GM23338 (cell line): ENCODE measurements around the gene GGCT. TPM values are rescaled to one million over a fixed set of nuclear protein-coding genes. Genes with fewer than 3 reads are reported as not detected.

Experiments used
- ATAC-seq: fragments of 200-7000 bp; cut with Tn5 transposase; 3 replicates; pipeline ENCODE4 v1.9.1; 2020
- DNase-seq: peaks from one replicate; pipeline ENCODE4 v3.0.0-alpha.2; 2015; ENCODE audit warnings: low spot score
- H2AFZ ChIP-seq: fragments of 200-600 bp; sonication (generic); 2 replicates; pipeline ENCODE4 v1.8.0; 2016; ENCODE audit warnings: antibody characterized with exemption, mild to moderate bottlenecking, moderate library complexity
- H3F3A ChIP-seq: fragments of 200-600 bp; sonication (generic); replicated peaks from 2 replicates; pipeline ENCODE4 v1.8.0; 2017; ENCODE audit warnings: antibody characterized with exemption, mixed run types, low read depth
- H3K27ac ChIP-seq: fragments of 200-600 bp; sonication (generic); 2 replicates; pipeline ENCODE4 v1.6.1; 2016; ENCODE audit warnings: low read depth
- H3K27me3 ChIP-seq: fragments of 200-600 bp; sonication (generic); 2 replicates; pipeline ENCODE4 v1.8.0; 2016; ENCODE audit warnings: mild to moderate bottlenecking, mixed run types, moderate library complexity; ENCODE audit not compliant: insufficient read depth
- H3K36me3 ChIP-seq: fragments of 200-600 bp; sonication (generic); 2 replicates; pipeline ENCODE4 v1.8.0; 2016; ENCODE audit warnings: mild to moderate bottlenecking; ENCODE audit not compliant: insufficient read depth
- H3K4me1 ChIP-seq: fragments of 200-600 bp; sonication (generic); 2 replicates; pipeline ENCODE4 v1.8.0; 2016; ENCODE audit warnings: mild to moderate bottlenecking, moderate library complexity; ENCODE audit not compliant: insufficient read depth
- H3K4me2 ChIP-seq: fragments of 200-600 bp; sonication (generic); 2 replicates; pipeline ENCODE4 v1.7.1; 2017; ENCODE audit warnings: mixed run types
- H3K4me3 ChIP-seq: fragments of 200-600 bp; sonication (generic); 2 replicates; pipeline ENCODE4 v1.6.1; 2016; ENCODE audit warnings: mixed run types
- H3K79me2 ChIP-seq: fragments of 200-600 bp; sonication (generic); replicated peaks from 2 replicates; pipeline ENCODE4 v1.8.0; 2017; ENCODE audit warnings: mild to moderate bottlenecking; ENCODE audit not compliant: insufficient read depth
- H3K9me2 ChIP-seq: fragments of 200-600 bp; sonication (generic); 2 replicates; pipeline ENCODE4 v1.8.0; 2017; ENCODE audit not compliant: insufficient read depth
- H4K20me1 ChIP-seq: fragments of 200-600 bp; sonication (generic); replicated peaks from 2 replicates; pipeline ENCODE4 v1.8.0; 2017; ENCODE audit warnings: mild to moderate bottlenecking; ENCODE audit not compliant: insufficient read depth
- H3K27ac Mint-ChIP-seq: 2 replicates; pipeline ENCODE4 v1.8.0; 2020; ENCODE audit warnings: inconsistent platforms, mild to moderate bottlenecking, moderate library complexity, mixed read lengths
- H3K27me3 Mint-ChIP-seq: 3 replicates; pipeline ENCODE4 v1.8.0; 2022; ENCODE audit warnings: low read depth, mild to moderate bottlenecking, moderate library complexity, mixed read lengths, inconsistent platforms; ENCODE audit not compliant: insufficient read depth, poor library complexity
- H3K36me3 Mint-ChIP-seq: 3 replicates; pipeline ENCODE4 v1.8.0; 2021; ENCODE audit warnings: low read depth, mild to moderate bottlenecking, inconsistent platforms, moderate library complexity, mixed read lengths
- H3K4me1 Mint-ChIP-seq: 3 replicates; pipeline ENCODE4 v1.8.0; 2020; ENCODE audit warnings: mild to moderate bottlenecking, inconsistent platforms, mixed read lengths
- H3K4me3 Mint-ChIP-seq: 3 replicates; pipeline ENCODE4 v1.8.0; 2021; ENCODE audit warnings: moderate library complexity, mild to moderate bottlenecking, inconsistent platforms, mixed read lengths
- H3K9me3 Mint-ChIP-seq: 3 replicates; pipeline ENCODE4 v1.8.0; 2020; ENCODE audit warnings: moderate library complexity, mild to moderate bottlenecking, inconsistent platforms, mixed read lengths
- CREB1 ChIP-seq: fragments of 250-450 bp; sonication (Bioruptor Pico); IDR thresholded peaks from 2 replicates; pipeline ENCODE4 v1.5.0; 2020; ENCODE audit warnings: low read depth, mild to moderate bottlenecking, moderate library complexity
- CTCF ChIP-seq, 2 experiments: fragments of 200-600 bp in 1 of 2; sonication (generic) in 1 of 2; conservative IDR thresholded peaks; 2 replicates each; pipeline versions ENCODE4 v1.5.1 to v1.6.1; 2016 to 2017; ENCODE audit warnings: antibody characterized with exemption in 2 of 2, low read depth in 2 of 2, mild to moderate bottlenecking in 2 of 2, moderate library complexity in 1 of 2
- ETS1 ChIP-seq: IDR thresholded peaks from 2 replicates; pipeline ENCODE4 v1.6.1; 2016; ENCODE audit warnings: antibody characterized with exemption
- EZH2 ChIP-seq: fragments of 200-600 bp; sonication (generic); IDR thresholded peaks from one replicate; pipeline ENCODE4 v1.8.0; 2017; ENCODE audit warnings: antibody characterized with exemption, mild to moderate bottlenecking, low read depth; ENCODE audit not compliant: unreplicated experiment
- EZH2phosphoT487 ChIP-seq: fragments of 200-600 bp; sonication (generic); IDR thresholded peaks from one replicate; pipeline ENCODE4 v1.8.1; 2018; ENCODE audit warnings: antibody characterized with exemption; ENCODE audit not compliant: unreplicated experiment
- JUNB ChIP-seq: IDR thresholded peaks from one replicate; pipeline ENCODE4 v1.6.1; 2016; ENCODE audit warnings: antibody characterized with exemption; ENCODE audit not compliant: unreplicated experiment
- NANOG ChIP-seq: IDR thresholded peaks from 2 replicates; pipeline ENCODE4 v1.6.1; 2016; ENCODE audit warnings: antibody characterized with exemption, borderline replicate concordance
- POLR2AphosphoS5 ChIP-seq: IDR thresholded peaks from 2 replicates; pipeline ENCODE4 v1.6.1; 2016; ENCODE audit warnings: antibody characterized with exemption, low read depth
- REST ChIP-seq: IDR thresholded peaks from one replicate; pipeline ENCODE4 v1.6.1; 2018; ENCODE audit warnings: antibody characterized with exemption; ENCODE audit not compliant: unreplicated experiment
- STAT1 ChIP-seq: IDR thresholded peaks from one replicate; pipeline ENCODE4 v1.6.1; 2016; ENCODE audit warnings: antibody characterized with exemption; ENCODE audit not compliant: unreplicated experiment
- ZNF114 ChIP-seq: fragments of 250-450 bp; sonication (Bioruptor Pico); IDR thresholded peaks from 2 replicates; pipeline ENCODE4 v1.5.0; 2020; ENCODE audit warnings: mild to moderate bottlenecking, moderate library complexity
- ZNF331 ChIP-seq: fragments of 250-450 bp; sonication (Bioruptor Pico); IDR thresholded peaks from 2 replicates; pipeline ENCODE4 v1.5.0; 2020; ENCODE audit warnings: low read depth, mild to moderate bottlenecking, moderate library complexity
- ZNF462 ChIP-seq: fragments of 250-450 bp; sonication (Bioruptor Pico); IDR thresholded peaks from 2 replicates; pipeline ENCODE4 v1.5.0; 2020; ENCODE audit warnings: mild to moderate bottlenecking, moderate library complexity
- polyA plus RNA-seq: library from polyadenylated mRNA; unstranded; fragments of >200 nt; fragmentation: Nextera tagmentation; extraction: Ambion mirVana; gene quantifications from 2 replicates; pipeline ENCODE4 v1.2.1, GENCODE V29; 2016
- total RNA-seq: library from RNA; depleted of rRNA; stranded (reverse); fragments of >200 nt; shearing (Covaris generic); gene quantifications from 2 replicates; pipeline ENCODE4 v1.2.3, GENCODE V29; 2014

The GGCT gene
- total and polyA plus RNA-seq, 2 experiments from 2014 or later, result 104 to 229 TPM

GRCh38 chr7:30503274-30504212, 1.1 kb downstream of the GGCT start:
- Mint-ChIP-seq H3K27ac (0 out of 2 replicates have a peak overlapping the region, but pooled peaks have one; percentile 66), H3K36me3 (peaks cover 58% of the 10 kb centered on the region), H3K4me1 (peaks cover 26% of the 10 kb centered on the region), H3K4me3 (peak overlapping the region; percentile 92), H3K27me3 (peaks cover 15% of the 10 kb centered on the region), H3K9me3 (peaks cover 27% of the 10 kb centered on the region)
- Histone ChIP-seq H3K4me1 (peaks cover 17% of the 10 kb centered on the region), H3K4me2 (peak overlapping the region; percentile 100), H4K20me1 (peaks cover 19% of the 10 kb centered on the region), H2AFZ (peak overlapping the region; percentile 92; the same call in 1 of the 2 replicates), H3K4me3 (peak overlapping the region; percentile 97), H3F3A (no peaks in the 10 kb centered on the region), H3K36me3 (peaks cover 4% of the 10 kb centered on the region; the same call in 1 of the 2 replicates), H3K9me2 (0 out of 2 replicates have a peak, but pooled peaks cover 6% of the 10 kb centered on the region), H3K27ac (no peak overlapping the region), H3K79me2 (peaks cover 59% of the 10 kb centered on the region), H3K27me3 (no peaks in the 10 kb centered on the region)
- ATAC-seq (no peak), DNase-seq (no peak)
- TF ChIP-seq ZNF331 (CRISPR knock-in tag), result no peak
- TF ChIP-seq CTCF (conservative IDR thresholded peaks at IDR 0.05; ENCODE audit: low read depth in 2 of 2), result no peak
- TF ChIP-seq EZH2, result no peak
- TF ChIP-seq REST, result no peak
- TF ChIP-seq JUNB, result no peak
- no peak for TF ChIP-seq ETS1
- no peak for TF ChIP-seq ZNF114 (CRISPR knock-in tag)
- no peak for TF ChIP-seq EZH2phosphoT487
- no peak for TF ChIP-seq STAT1
- no peak for TF ChIP-seq ZNF462 (CRISPR knock-in tag)
- TF ChIP-seq POLR2AphosphoS5, result no peak
- TF ChIP-seq CREB1 (CRISPR knock-in tag), result no peak
- no peak for TF ChIP-seq NANOG
